GM21737 (cell line): ENCODE results near the gene ADIPOR1.
"Not testable (repeated sequence)": the region's sequence is repeated elsewhere in the genome, so short reads cannot be mapped to it uniquely, and the experiment has no call there.

Source experiments
- ATAC-seq: cut with Tn5 transposase; IDR thresholded peaks from one replicate; pipeline ENCODE4 v1.9.1; 2021; ENCODE audit warnings: mild to moderate bottlenecking, moderate library complexity; ENCODE audit not compliant: unreplicated experiment

ADIPOR1 gene

GRCh38 chr1:202941372-202941771 lies 16.7 kb downstream of the ADIPOR1 start:
- no peak for ATAC-seq

- no peak for ATAC-seq
These were observed 17.6 kb downstream of the ADIPOR1 start for GRCh38 chr1:202940561-202940960.

GRCh38 chr1:202938287-202938925 lies 19.7 kb downstream of the ADIPOR1 start:
- no peak for ATAC-seq

GRCh38 chr1:202936409-202936808 lies 21.7 kb downstream of the ADIPOR1 start:
- ATAC-seq: not testable (repeated sequence)

GRCh38 chr1:202935844-202936243 lies 22.3 kb downstream of the ADIPOR1 start:
- no peak for ATAC-seq

- ATAC-seq: no peak
These were observed 23.4 kb downstream of the ADIPOR1 start for GRCh38 chr1:202934755-202935154.

GRCh38 chr1:202932476-202932875 lies 25.6 kb downstream of the ADIPOR1 start:
- no peak for ATAC-seq

- peak; percentile 92 for ATAC-seq
These were observed 31.3 kb downstream of the ADIPOR1 start, which contains the start of gene KLHL12 for GRCh38 chr1:202926581-202927491. KLHL12 (minus strand) TSS chr1:202927234; CDS start chr1:202925162, 2,072 bp downstream.

- ATAC-seq: no peak
These were observed 34.6 kb downstream of the ADIPOR1 start for GRCh38 chr1:202923533-202923932.

- no peak for ATAC-seq
These were observed 38.5 kb downstream of the ADIPOR1 start for GRCh38 chr1:202919615-202920014.

- ATAC-seq: no peak
These were observed 43.0 kb downstream of the ADIPOR1 start for GRCh38 chr1:202915146-202915545.

GRCh38 chr1:202912476-202912875 lies 45.6 kb downstream of the ADIPOR1 start:
- not testable (repeated sequence) for ATAC-seq

- no peak for ATAC-seq
These were observed 48.6 kb downstream of the ADIPOR1 start for GRCh38 chr1:202909494-202909893.

- ATAC-seq: no peak
These were observed 49.1 kb downstream of the ADIPOR1 start for GRCh38 chr1:202908998-202909397.

GRCh38 chr1:202905331-202905730 lies 52.8 kb downstream of the ADIPOR1 start:
- ATAC-seq: no peak

- not testable (repeated sequence) for ATAC-seq
These were observed 54.3 kb downstream of the ADIPOR1 start for GRCh38 chr1:202903808-202904207.

GRCh38 chr1:202901555-202901954 lies 56.6 kb downstream of the ADIPOR1 start:
- no peak for ATAC-seq

- no peak for ATAC-seq
These were observed 65.6 kb downstream of the ADIPOR1 start for GRCh38 chr1:202892501-202892900.
